HG02885 (cell line): Measurements from ENCODE around the gene KANK2.
"Not testable (repeated sequence)": the region's sequence is repeated elsewhere in the genome, so short reads cannot be mapped to it uniquely, and the experiment has no call there.

ENCODE experiments used
- ATAC-seq: cut with Tn5 transposase; IDR thresholded peaks from one replicate; pipeline ENCODE4 v1.9.1; 2021; ENCODE audit warnings: mild to moderate bottlenecking; ENCODE audit not compliant: unreplicated experiment, poor library complexity

The KANK2 gene

DNA sequence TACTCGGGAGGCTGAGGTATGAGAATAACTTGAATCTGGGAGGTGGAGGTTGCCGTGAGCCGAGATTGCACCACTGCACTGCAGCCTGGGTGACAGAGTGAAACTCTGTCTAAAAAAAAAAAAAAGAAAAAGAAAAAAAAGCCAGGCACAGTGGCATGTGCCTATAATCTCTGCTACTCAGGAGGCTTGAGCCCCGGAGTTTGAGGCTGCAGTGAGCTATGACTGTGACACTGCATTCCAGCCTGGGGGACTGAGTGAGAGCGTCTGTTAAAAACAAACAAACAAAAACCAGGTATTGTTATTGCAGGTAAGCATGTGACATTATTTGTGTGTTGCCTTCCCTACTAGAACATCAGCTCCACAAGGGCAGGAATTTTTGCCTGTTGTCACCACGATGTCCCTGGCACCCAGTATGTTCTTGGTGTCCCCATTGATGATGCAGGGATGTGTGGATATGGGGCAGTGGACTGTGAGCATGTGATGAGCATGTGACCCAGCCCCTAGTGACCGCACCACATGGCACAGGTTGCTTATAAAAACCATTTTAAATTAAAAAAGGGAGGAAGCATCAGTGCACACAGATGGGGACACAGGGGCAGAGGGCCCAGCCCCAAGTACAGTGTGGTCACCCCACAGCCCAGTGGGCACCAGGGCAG lies 1.6 kb upstream of the KANK2 start:
- no peak for ATAC-seq

DNA sequence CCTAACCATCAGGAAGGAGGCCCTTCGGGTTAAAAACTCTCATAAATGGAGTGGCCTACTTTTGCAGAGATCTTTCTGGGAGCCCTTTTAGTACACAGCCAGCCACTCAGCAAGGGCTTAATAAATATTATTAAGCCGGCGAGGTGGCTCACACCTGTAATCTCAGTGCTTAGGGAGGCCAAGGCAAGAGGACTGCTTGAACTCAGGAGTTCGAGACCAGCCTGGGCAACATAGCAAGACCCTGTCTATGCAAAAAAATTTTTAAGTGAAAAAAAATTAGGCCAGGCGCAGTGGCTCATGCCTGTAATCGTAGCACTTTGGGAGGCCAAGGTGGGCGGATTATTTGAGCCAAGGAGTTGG lies 810 bp upstream of the KANK2 start:
- ATAC-seq = no peak

- no peak for ATAC-seq
Measured at GRCh38 chr19:11196406-11197287, 698 bp downstream of the KANK2 start.

DNA sequence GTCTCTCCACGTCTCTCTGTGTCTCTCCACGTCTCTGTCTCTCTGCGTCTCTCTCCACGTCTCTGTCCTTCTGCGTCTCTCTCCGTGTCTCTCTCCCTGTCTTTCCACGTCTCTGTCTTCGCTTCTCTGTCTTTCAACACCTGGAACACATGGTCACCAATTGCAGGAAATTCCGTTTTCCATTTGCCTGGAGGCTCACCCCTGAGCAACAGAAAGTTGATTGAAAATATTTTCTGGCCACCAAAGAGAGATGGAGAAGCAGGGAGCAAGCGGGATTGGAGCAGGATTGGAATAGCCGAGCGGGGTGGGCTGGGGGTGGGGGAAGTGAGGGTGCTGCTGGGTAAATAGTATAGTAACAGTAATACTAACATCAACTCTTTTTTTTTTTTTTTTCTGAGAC lies 1.7 kb downstream of the KANK2 start:
- no peak for ATAC-seq

- no peak for ATAC-seq
Measured at GRCh38 chr19:11194656-11195558, 2.4 kb downstream of the KANK2 start.

- ATAC-seq = no peak
Measured at GRCh38 chr19:11194173-11194572, 3.2 kb downstream of the KANK2 start.

DNA sequence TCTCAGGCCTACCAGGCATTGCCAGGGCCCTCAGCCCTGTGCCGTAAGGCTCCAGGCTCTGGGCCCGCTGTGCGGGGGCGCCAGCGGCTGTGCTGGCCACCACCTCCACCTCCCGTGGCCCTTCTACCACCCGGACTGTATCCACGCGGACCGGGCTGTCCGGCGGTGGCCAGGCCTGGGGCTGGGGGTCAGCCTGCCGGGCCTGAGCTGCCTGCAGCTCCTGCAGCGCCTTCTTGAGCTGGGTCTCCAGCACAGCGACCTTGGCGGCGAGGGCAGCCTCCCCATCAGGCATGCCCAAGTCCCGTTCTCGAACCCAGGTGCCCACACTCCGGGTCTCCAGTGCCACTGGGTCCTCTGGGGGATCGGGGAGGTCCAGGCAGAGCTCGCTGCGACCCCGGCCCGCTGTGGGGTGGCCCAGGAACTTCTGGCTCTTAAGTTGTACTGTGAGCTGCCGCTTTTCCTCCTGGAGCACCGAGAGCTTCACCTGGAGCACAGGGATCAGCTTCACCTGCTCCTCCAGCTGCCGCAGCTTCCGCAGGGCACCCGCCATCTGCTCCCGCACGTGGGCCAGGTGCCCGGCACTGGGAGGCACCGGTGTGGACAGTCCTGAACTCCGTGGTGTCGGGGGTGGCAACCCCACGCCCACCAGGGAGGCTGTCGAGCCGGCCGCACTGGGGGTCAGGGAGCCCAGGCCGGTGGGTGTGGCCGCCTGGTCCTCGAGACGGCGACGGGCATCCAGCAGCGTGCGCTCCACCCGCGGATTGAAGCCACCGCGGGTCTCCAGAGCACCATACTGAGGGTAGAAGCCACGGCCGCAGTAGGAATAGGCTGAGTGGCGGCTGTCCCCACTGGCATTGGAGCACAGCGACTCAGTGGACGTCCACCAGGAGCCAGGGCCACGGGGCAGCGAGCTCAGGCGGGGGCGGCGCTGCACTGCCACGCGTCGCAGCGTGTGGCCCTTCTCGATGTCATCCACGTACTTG lies 4.1 kb downstream of the KANK2 start:
- no peak for ATAC-seq

- no peak for ATAC-seq
Measured at GRCh38 chr19:11191934-11192333, 5.4 kb downstream of the KANK2 start.

GRCh38 chr19:11191273-11191755 lies 6.0 kb downstream of the KANK2 start:
- no peak for ATAC-seq

- ATAC-seq = no peak
Measured at GRCh38 chr19:11190501-11190900, 6.8 kb downstream of the KANK2 start.

- ATAC-seq = no peak
Measured at GRCh38 chr19:11187441-11187840, 9.9 kb downstream of the KANK2 start.

DNA sequence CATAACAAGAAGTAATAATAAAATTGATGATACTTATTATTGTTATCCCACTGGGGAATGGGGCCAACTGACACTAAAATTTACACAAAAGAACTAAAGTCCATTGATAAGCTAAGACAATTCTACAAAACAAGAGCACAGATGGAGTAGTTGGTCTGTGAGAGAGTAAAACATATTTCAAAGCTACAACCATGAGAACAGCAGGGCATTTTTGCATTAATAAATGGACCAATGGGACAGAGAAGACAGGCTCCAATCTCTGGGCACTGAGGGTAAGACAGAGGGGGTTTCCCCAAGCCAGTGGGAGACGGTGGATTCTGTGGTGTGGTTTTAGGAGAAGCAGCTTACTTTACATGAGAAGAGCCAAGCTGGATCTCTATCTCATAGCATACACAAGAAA lies 14.4 kb downstream of the KANK2 start:
- no peak for ATAC-seq

GRCh38 chr19:11181488-11181887 lies 15.9 kb downstream of the KANK2 start:
- no peak for ATAC-seq

DNA sequence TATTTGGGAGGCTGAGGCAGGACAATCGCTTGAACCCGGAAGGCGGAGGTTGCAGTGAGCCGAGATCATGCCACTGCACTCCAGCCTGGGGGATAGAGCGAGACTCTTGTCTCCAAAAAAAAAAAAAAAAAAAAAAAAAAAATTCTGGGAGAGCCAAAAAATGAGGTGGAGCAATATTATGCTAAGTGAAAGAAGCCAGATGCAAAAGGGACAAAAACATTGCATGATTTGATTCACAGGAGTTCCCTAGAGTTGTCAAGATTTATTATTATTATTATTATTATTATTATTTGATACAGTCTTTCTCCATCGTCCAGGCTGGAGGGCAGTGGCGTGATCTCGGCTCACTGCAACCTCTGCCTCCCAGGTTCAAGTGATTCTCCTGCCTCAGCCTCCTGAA lies 16.4 kb downstream of the KANK2 start:
- ATAC-seq = not testable (repeated sequence)

GRCh38 chr19:11180346-11180745 lies 17.0 kb downstream of the KANK2 start:
- no peak for ATAC-seq

GRCh38 chr19:11179716-11180297 lies 17.5 kb downstream of the KANK2 start:
- ATAC-seq = no peak

DNA sequence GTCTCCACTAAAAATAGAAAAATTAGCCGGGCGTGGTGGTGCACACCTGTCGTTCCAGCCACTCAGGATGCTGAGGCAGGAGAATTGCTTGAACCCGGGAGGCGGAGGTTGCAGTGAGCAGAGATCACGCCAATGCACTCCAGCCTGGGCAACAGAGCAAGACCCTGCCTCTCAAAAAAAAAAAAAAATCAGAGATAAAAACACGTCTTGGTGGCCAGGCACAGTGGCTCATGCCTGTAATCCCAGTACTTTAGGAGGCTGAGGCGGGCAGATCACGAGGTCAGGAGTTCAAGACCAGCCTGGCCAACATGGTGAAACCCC lies 18.2 kb downstream of the KANK2 start:
- not testable (repeated sequence) for ATAC-seq

GRCh38 chr19:11177592-11177991 lies 19.8 kb downstream of the KANK2 start:
- ATAC-seq = no peak

- ATAC-seq = no peak
Measured at GRCh38 chr19:11176466-11177193, 20.7 kb downstream of the KANK2 start.
